Muscle of leg (tissue), 11 donors: ENCODE measurements around the gene ARMH4. TPM values are rescaled to one million over a fixed set of nuclear protein-coding genes. Genes with fewer than 3 reads are reported as not detected.

Source experiments
- DNase-seq: peaks from one replicate; pipeline ENCODE4 v3.0.0; 2013
- H3K27ac ChIP-seq: one replicate; pipeline ENCODE4 v1.5.1; 2013; ENCODE audit warnings: mild to moderate bottlenecking, low read length, control low read depth
- H3K27me3 ChIP-seq: one replicate; pipeline ENCODE4 v1.6.1; 2013; ENCODE audit warnings: low read length; ENCODE audit not compliant: control insufficient read depth, insufficient read depth
- H3K36me3 ChIP-seq: one replicate; pipeline ENCODE4 v1.6.1; 2013; ENCODE audit warnings: low read length; ENCODE audit not compliant: control insufficient read depth, insufficient read depth
- H3K4me1 ChIP-seq: one replicate; pipeline ENCODE4 v1.6.1; 2013; ENCODE audit warnings: low read length; ENCODE audit not compliant: control insufficient read depth, insufficient read depth
- H3K4me3 ChIP-seq: one replicate; pipeline ENCODE4 v1.5.1; 2013; ENCODE audit warnings: low read length, control low read depth
- H3K9me3 ChIP-seq: replicated peaks from 2 replicates; pipeline ENCODE4 v1.6.1; 2013; ENCODE audit warnings: low read depth, low read length; ENCODE audit not compliant: control insufficient read depth
- WGBS: methylation state at CpG from one replicate; pipeline ENCODE4 v1.1.5; 2013; ENCODE audit warnings: missing lambda C conversion rate; ENCODE audit not compliant: insufficient coverage; 5-methylcytosine and 5-hydroxymethylcytosine counted together
- polyA plus RNA-seq, 8 donors: library from polyadenylated mRNA; unstranded; fragments of 120-200 nt; gene quantifications; one replicate each; pipeline versions ENCODE4 v1.2.1 to v1.2.3, GENCODE V29; 2013; ENCODE audit warnings: inconsistent platforms in 1 of 8, low replicate concordance in 1 of 8; ENCODE audit not compliant: insufficient read length in 8 of 8, insufficient read depth in 1 of 8
- total RNA-seq: library from RNA; stranded (reverse); fragments of 120-200 nt; gene quantifications from one replicate; pipeline ENCODE4 v1.2.4, GENCODE V29; 2013

Gene ARMH4
- total and polyA plus RNA-seq, 9 donors: 4.8 to 17.6 (median 8.8) TPM

GRCh38 chr14:58150243-58150805 lies 1.7 kb downstream of the ARMH4 start:
- no CpG with 5 or more reads among the region's 6 CpGs for WGBS
- H3K36me3 ChIP-seq: no peaks in the 10 kb centered on the region
- DNase-seq: no peak
- H3K27me3 ChIP-seq: peaks cover 20% of the 10 kb centered on the region
- no peak overlapping the region for H3K27ac ChIP-seq
- H3K4me1 ChIP-seq: peaks cover 8% of the 10 kb centered on the region
- no peak overlapping the region for H3K4me3 ChIP-seq
- H3K9me3 ChIP-seq: no peaks in the 10 kb centered on the region

DNA sequence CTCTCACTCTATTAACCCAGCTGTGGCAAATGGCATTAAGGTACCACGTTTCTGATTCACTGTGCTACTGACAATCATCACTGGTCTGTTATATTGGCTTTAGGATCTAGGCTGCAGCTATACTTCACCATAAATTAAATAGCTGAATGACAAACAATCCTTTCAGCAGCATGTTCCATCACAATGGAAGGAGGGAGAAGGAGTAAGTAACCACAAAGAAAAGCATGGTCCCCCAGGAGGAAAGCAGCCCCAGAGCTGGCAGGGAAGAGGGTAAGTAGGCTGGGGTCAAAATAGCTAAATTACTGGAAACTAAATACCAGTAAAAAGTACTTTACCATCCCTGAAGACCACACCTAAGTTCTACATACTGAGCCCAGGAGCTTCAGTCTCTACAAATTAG lies 2.8 kb downstream of the ARMH4 start:
- Histone ChIP-seq H3K36me3 (no peaks in the 10 kb centered on the region), H3K27me3 (peaks cover 20% of the 10 kb centered on the region), H3K4me1 (peaks cover 8% of the 10 kb centered on the region), H3K9me3 (no peaks in the 10 kb centered on the region), H3K4me3 (no peak overlapping the region), H3K27ac (no peak overlapping the region)
- WGBS: no CpG with 5 or more reads among the region's 1 CpG
- DNase-seq: no peak

- Histone ChIP-seq H3K9me3 (no peaks in the 10 kb centered on the region), H3K27me3 (peaks cover 11% of the 10 kb centered on the region), H3K36me3 (no peaks in the 10 kb centered on the region), H3K4me3 (no peak overlapping the region), H3K4me1 (peaks cover 3% of the 10 kb centered on the region), H3K27ac (no peak overlapping the region)
- no peak for DNase-seq
- no CpG with 5 or more reads among the region's 1 CpG for WGBS
Observed at GRCh38 chr14:58146399-58146798, 5.6 kb downstream of the ARMH4 start.

DNA sequence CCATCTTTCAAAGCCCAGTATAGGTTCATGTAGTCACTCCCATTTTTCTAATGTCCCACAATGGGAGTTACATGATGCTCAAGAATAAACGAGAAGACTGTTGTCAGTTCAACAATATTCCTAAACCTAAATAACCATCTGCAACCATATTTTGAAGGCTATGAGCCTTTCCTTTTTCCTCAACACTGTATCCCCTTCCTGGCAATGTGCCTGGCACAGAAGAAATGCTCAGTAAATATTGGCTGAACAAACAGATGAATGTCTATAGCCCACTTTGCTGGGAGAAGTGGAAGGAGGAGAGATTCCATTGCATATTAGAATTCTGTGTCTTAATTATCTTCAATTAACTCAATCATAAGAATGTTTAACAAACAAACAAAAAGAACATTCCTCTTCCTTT lies 6.1 kb downstream of the ARMH4 start:
- H3K4me3 ChIP-seq: no peak overlapping the region
- H3K27ac ChIP-seq: no peak overlapping the region
- peaks cover 3% of the 10 kb centered on the region for H3K4me1 ChIP-seq
- H3K27me3 ChIP-seq: peaks cover 6% of the 10 kb centered on the region
- H3K36me3 ChIP-seq: no peaks in the 10 kb centered on the region
- no peak for DNase-seq
- no peaks in the 10 kb centered on the region for H3K9me3 ChIP-seq
- WGBS: 83% methylated on average over 1 of the region's 1 CpG

- H3K4me3 ChIP-seq: no peak overlapping the region
- 80% methylated on average over 1 of the region's 3 CpGs for WGBS
Observed at GRCh38 chr14:58143106-58143505, 8.9 kb downstream of the ARMH4 start.

GRCh38 chr14:58141893-58142292 lies 10.1 kb downstream of the ARMH4 start:
- no peak overlapping the region for H3K27ac ChIP-seq
- no peaks in the 10 kb centered on the region for H3K9me3 ChIP-seq
- no peaks in the 10 kb centered on the region for H3K36me3 ChIP-seq
- H3K4me3 ChIP-seq: no peak overlapping the region
- no peak for DNase-seq
- H3K4me1 ChIP-seq: no peaks in the 10 kb centered on the region
- H3K27me3 ChIP-seq: no peaks in the 10 kb centered on the region

More at GRCh38 chr14:58143106-58143505, 8.9 kb downstream of the ARMH4 start:
- Histone ChIP-seq H3K27ac (no peak overlapping the region), H3K9me3 (no peaks in the 10 kb centered on the region), H3K36me3 (no peaks in the 10 kb centered on the region), H3K27me3 (no peaks in the 10 kb centered on the region), H3K4me1 (no peaks in the 10 kb centered on the region)
- no peak for DNase-seq

DNA sequence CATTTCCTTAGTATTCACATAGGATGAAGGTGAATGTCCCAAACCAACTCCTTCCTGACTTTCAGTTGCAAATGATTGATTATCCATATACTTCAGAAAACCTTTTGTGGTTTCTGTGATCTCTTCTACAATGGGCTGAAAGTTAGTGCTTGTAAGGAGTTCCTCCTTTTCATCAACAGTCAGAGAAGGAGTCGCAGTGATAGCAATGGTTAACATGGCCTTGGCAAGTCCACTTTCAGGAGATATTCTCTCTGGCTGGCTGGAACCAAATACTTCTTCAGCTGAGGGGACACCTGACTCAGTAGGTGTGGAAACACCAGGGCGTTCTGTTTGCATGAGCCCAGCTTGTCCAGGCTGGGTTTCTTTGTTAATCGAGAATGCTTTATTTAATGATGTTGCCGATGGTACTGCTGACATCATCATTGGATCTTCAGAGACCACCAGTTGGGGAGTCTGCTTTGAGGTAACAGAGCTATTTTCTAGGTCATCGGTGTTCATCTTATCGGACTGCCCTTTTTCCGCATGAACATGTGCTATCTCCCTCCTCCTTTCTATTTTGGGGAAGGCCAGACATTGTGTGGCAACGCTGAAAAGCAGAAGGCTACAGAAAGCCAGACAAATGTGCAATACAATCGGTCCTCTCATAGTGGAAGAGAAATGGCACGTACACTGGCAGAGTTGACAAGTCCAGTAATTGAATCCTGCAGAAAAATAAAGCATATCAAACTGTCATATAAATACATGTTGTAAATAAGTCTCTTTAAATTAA lies 13.1 kb downstream of the ARMH4 start:
- Histone ChIP-seq H3K27me3 (no peaks in the 10 kb centered on the region), H3K4me3 (no peak overlapping the region), H3K9me3 (no peaks in the 10 kb centered on the region), H3K4me1 (no peaks in the 10 kb centered on the region), H3K27ac (no peak overlapping the region), H3K36me3 (no peaks in the 10 kb centered on the region)
- 96% methylated on average over 3 of the region's 10 CpGs for WGBS
- no peak for DNase-seq

DNA sequence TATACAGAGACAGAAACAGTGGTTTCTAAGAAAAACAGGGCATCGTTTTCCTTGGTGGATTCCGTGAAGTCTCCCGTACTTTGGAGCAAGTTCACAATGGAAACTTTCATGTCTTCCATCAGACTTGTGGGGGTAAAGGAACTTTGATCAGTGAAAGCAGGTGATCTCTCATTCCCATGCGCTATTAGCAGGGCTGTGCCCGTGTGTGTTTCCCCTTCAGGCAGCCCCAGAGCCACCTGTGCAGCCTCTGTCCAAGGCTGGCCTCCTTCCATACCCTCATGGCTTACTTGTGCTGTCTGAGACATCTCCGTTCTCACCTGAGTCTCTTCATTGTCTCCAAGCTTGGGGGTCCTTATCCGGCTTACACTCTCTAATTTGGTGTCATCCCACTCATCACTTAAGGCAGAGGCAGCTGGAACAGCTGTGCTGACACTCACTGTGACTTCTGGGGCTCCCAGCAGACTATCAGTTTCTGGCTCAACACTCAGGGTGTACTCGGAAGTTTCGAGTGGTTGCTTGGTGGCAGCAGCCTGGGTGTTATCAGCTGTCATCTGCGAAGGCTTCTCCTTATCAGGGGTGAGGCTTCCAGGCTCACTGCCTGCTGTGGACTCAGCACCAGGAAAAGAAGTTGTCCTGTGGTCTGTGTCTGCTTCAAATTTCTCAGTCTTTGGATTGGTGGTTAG lies 13.8 kb downstream of the ARMH4 start:
- WGBS: 81% methylated on average over 9 of the region's 10 CpGs
- no peak overlapping the region for H3K4me3 ChIP-seq
- H3K27ac ChIP-seq: no peak overlapping the region
- DNase-seq: no peak
- no peaks in the 10 kb centered on the region for H3K9me3 ChIP-seq
- no peaks in the 10 kb centered on the region for H3K27me3 ChIP-seq
- no peaks in the 10 kb centered on the region for H3K36me3 ChIP-seq
- H3K4me1 ChIP-seq: no peaks in the 10 kb centered on the region

- H3K4me3 ChIP-seq: no peak overlapping the region
- H3K27ac ChIP-seq: no peak overlapping the region
- no peaks in the 10 kb centered on the region for H3K36me3 ChIP-seq
- H3K27me3 ChIP-seq: no peaks in the 10 kb centered on the region
- no peaks in the 10 kb centered on the region for H3K9me3 ChIP-seq
- no peaks in the 10 kb centered on the region for H3K4me1 ChIP-seq
- WGBS: no CpG with 5 or more reads among the region's 1 CpG
- no peak for DNase-seq
Observed at GRCh38 chr14:58133739-58134138, 18.3 kb downstream of the ARMH4 start.

DNA sequence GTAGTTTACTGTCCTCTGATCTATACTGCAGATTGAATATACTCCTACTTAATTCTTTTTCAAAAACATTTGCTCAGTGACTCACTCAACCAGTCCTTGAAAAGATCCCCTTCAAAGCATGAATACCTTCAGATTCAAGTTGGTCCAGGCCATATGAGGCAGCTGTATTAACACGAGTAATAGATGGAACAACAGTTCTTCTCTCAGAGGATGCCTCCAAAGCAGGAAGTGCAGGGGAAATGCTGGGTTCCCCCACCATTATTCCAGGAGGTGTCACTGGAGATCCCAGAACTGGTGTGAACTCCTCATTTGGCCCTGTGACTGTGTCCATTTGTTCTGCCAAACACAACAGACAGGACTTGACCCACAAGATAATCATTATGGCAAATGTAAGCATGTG lies 20.6 kb downstream of the ARMH4 start:
- Histone ChIP-seq H3K27me3 (no peaks in the 10 kb centered on the region), H3K9me3 (no peaks in the 10 kb centered on the region), H3K4me3 (no peak overlapping the region), H3K36me3 (no peaks in the 10 kb centered on the region), H3K4me1 (no peaks in the 10 kb centered on the region), H3K27ac (no peak overlapping the region)
- DNase-seq: peak; percentile 42
- WGBS: no CpG with 5 or more reads among the region's 1 CpG
